ENCODE measurements around the gene IL1RL2. TPM values are rescaled to one million over a fixed set of nuclear protein-coding genes. Genes with fewer than 3 reads are reported as not detected.

The IL1RL2 gene
- total RNA-seq, 1 experiment from 2014 or later, result not detected

DNA sequence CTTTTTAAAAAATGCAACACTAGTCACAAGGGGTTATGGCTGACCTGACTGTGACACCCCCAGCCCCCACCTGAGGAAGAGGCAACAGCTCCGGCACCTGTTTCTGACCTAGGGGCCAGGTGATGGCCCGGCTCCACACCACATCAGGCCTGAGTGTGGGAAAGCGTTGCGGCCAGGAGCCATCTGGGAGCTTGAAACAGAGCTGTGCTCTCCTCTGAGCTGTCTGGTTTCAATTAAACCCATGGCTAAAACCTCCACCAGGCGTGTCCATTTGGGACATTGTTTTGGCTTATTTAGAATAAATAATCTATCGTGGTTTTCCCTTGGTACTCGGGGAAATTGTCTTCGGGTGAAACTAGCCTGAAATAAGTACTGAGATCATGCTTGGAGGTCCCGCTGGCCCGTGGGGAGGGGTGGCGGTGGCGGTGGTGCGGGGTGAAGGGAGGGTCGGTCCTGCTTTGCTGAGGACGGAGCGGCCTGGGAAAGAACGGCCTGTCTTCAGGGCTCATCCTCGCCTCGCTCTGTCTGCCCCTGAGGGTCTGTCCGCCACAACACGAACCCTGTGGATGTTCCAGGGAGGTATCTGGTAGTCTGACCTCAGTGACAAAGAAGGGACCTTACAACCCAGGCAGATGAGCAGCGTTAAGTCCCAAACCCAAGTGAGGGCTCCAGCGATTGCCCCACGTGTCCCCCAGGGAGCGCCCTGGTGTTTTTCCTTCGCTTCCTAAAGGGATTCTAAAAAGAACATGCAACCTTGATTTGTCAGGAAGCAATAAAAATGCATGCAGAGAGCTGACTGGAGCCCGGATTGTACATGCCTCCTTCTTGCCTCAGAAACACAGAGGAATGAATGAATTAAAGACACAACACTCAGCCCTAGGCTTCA lies 58.7 kb downstream of the IL1RL2 start:
- Histone ChIP-seq H3K9ac (ENCODE audit: low read length) (no peak overlapping the region), H3K79me2 (ENCODE audit: insufficient read depth, low read length) (no peaks in the 10 kb centered on the region), H3K4me3 (replicated peaks in 1 of 2; ENCODE audit: low read depth in 1 of 2, low read length in 2 of 2) (no peak overlapping the region), H4K20me1 (ENCODE audit: insufficient read depth) (no peaks in the 10 kb centered on the region), H3K9me2 (ENCODE audit: insufficient read depth) (no peaks in the 10 kb centered on the region), H3K27ac (ENCODE audit: low read depth, low read length) (no peak overlapping the region), H2AFZ (ENCODE audit: low read depth, low read length, poor library complexity, severe bottlenecking) (no peak overlapping the region), H3K9me3 (ENCODE audit: control insufficient read depth in 1 of 2, insufficient read depth in 1 of 2, low read depth in 1 of 2, low read length in 2 of 2) (no peaks in the 10 kb centered on the region), H3K27me3 (ENCODE audit: insufficient read depth, low read length) (no peaks in the 10 kb centered on the region), H3K4me2 (ENCODE audit: low read length) (no peak overlapping the region), H3K4me1 (ENCODE audit: control insufficient read depth in 1 of 2, insufficient read depth in 2 of 2, low read length in 2 of 2) (peaks cover 0 to 6% of the 10 kb centered on the region in 2 experiments; a peak in 3 of 4 replicates), H3K36me3 (ENCODE audit: control insufficient read depth in 1 of 2, insufficient read depth in 2 of 2, low read length in 2 of 2) (no peaks in the 10 kb centered on the region)
- TF ChIP-seq RAD21 (IDR thresholded peaks at IDR 0.05; ENCODE audit: low read depth) (peak; percentile 15; the same call in 1 of the 2 replicates), EZH2phosphoT487 (IDR thresholded peaks at IDR 0.05; ENCODE audit: borderline replicate concordance) (no peak)
- ChIA-PET POLR2A (no interaction called here), CTCF (interaction anchor here (1.1 kb wide), 1 partner anchor 362 kb away, joined by 3 read pairs; no protein-coding TSS in a partner anchor), RAD21 (ENCODE audit: low non-redundant PET in 1 of 2, low total read pairs in 2 of 2, uncharacterized antibody in 2 of 2, unreplicated experiment in 2 of 2) (no interaction called here)
- BruUV-seq (replicated peaks), result no TSS peak
- intact Hi-C loops (cut with micrococcal nuclease), result no loop called here
- DNase-seq (ENCODE audit: low read depth, low spot score), result no peak
- no peak for ATAC-seq

DNA sequence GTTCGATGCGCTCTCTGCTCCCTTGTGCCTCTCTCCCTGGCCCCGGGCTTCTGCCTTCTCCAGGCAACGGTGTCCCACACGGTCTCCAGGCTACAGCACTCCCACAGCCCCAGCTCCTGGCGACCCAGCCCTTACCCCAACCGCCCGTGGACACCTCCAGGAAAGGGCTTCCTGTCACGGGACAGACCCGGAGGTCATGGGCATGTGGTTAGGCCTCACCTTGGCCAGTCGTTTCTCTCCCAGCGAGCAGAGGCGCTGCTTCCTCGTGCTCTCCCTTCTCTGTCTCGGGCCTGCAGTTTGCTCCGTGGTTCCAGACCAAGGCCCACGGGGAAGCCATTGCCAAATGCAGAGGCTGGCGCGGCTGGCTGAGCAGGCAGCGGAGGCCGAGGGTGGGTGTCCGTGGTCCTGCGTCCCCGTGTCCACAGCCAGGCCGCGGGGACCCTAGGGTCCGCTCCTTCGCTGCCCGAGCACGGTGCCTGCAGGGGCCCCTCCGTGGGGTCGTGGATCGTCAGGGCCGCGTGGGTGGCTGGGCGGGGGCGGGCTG lies 63.5 kb downstream of the IL1RL2 start:
- intact Hi-C loops (cut with micrococcal nuclease), result loop anchor here (5.0 kb wide), 1 partner anchor 107 kb away; the partner anchor contains the start of gene IL18R1
- Histone ChIP-seq H3K4me3 (replicated peaks in 1 of 2; ENCODE audit: low read depth in 1 of 2, low read length in 2 of 2) (no peak overlapping the region), H3K4me2 (ENCODE audit: low read length) (no peak overlapping the region), H3K9me2 (ENCODE audit: insufficient read depth) (no peaks in the 10 kb centered on the region), H2AFZ (ENCODE audit: low read depth, low read length, poor library complexity, severe bottlenecking) (no peak overlapping the region), H3K9ac (ENCODE audit: low read length) (no peak overlapping the region), H4K20me1 (ENCODE audit: insufficient read depth) (no peaks in the 10 kb centered on the region), H3K36me3 (ENCODE audit: control insufficient read depth in 1 of 2, insufficient read depth in 2 of 2, low read length in 2 of 2) (no peaks in the 10 kb centered on the region), H3K27ac (ENCODE audit: low read depth, low read length) (no peak overlapping the region), H3K4me1 (ENCODE audit: control insufficient read depth in 1 of 2, insufficient read depth in 2 of 2, low read length in 2 of 2) (no peaks in the 10 kb centered on the region), H3K79me2 (ENCODE audit: insufficient read depth, low read length) (no peaks in the 10 kb centered on the region), H3K9me3 (ENCODE audit: control insufficient read depth in 1 of 2, insufficient read depth in 1 of 2, low read depth in 1 of 2, low read length in 2 of 2) (no peaks in the 10 kb centered on the region; a peak in 2 of 4 replicates), H3K27me3 (ENCODE audit: insufficient read depth, low read length) (no peaks in the 10 kb centered on the region)
- RAD21 ChIA-PET (ENCODE audit: low non-redundant PET in 1 of 2, low total read pairs in 2 of 2, uncharacterized antibody in 2 of 2, unreplicated experiment in 2 of 2), result no interaction called here
- ATAC-seq, result no peak
- DNase-seq (ENCODE audit: low read depth, low spot score), result no peak
- CTCF ChIA-PET, result interaction anchor here (1.0 kb wide), 1 partner anchor 10 kb away, joined by 4 read pairs; no protein-coding TSS in a partner anchor
- POLR2A ChIA-PET, result no interaction called here
- no TSS peak for BruUV-seq (replicated peaks)
- TF ChIP-seq SP1 (IDR thresholded peaks at IDR 0.05; ENCODE audit: low read depth) (no peak), TCF7L2 (IDR thresholded peaks at IDR 0.05; ENCODE audit: borderline replicate concordance, extremely low read depth, insufficient read depth, insufficient read length) (no peak), EZH2 (IDR thresholded peaks at IDR 0.05) (no peak), CBX3 (IDR thresholded peaks at IDR 0.05; ENCODE audit: low read depth) (no peak), RAD21 (IDR thresholded peaks at IDR 0.05; ENCODE audit: low read depth) (no peak), ELF1 (IDR thresholded peaks at IDR 0.05; ENCODE audit: borderline replicate concordance, low read depth) (no peak), EZH2phosphoT487 (IDR thresholded peaks at IDR 0.05; ENCODE audit: borderline replicate concordance) (no peak), ZFX (IDR thresholded peaks at IDR 0.05) (no peak), ZNF274 (IDR thresholded peaks at IDR 0.05; ENCODE audit: low read depth, low read length) (no peak), JUND (IDR thresholded peaks at IDR 0.05) (no peak), SRF (IDR thresholded peaks at IDR 0.05; ENCODE audit: low read depth) (no peak), CEBPB (IDR thresholded peaks at IDR 0.05; ENCODE audit: low read depth) (no peak)
- TF ChIP-seq, protein P1, sequence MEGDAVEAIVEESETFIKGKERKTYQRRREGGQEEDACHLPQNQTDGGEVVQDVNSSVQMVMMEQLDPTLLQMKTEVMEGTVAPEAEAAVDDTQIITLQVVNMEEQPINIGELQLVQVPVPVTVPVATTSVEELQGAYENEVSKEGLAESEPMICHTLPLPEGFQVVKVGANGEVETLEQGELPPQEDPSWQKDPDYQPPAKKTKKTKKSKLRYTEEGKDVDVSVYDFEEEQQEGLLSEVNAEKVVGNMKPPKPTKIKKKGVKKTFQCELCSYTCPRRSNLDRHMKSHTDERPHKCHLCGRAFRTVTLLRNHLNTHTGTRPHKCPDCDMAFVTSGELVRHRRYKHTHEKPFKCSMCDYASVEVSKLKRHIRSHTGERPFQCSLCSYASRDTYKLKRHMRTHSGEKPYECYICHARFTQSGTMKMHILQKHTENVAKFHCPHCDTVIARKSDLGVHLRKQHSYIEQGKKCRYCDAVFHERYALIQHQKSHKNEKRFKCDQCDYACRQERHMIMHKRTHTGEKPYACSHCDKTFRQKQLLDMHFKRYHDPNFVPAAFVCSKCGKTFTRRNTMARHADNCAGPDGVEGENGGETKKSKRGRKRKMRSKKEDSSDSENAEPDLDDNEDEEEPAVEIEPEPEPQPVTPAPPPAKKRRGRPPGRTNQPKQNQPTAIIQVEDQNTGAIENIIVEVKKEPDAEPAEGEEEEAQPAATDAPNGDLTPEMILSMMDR (IDR thresholded peaks at IDR 0.05 in 2 of 3, conservative IDR thresholded peaks at IDR 0.05 in 1 of 3; ENCODE audit: borderline replicate concordance in 1 of 3, insufficient read depth in 1 of 3, low read depth in 2 of 3, low read length in 2 of 3), result no peak
- TF ChIP-seq, protein P2, sequence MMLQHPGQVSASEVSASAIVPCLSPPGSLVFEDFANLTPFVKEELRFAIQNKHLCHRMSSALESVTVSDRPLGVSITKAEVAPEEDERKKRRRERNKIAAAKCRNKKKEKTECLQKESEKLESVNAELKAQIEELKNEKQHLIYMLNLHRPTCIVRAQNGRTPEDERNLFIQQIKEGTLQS (IDR thresholded peaks at IDR 0.05), result no peak

All from HCT116 (cell line).